Measurements from ENCODE around the gene TSPO. TPM values are rescaled to one million over a fixed set of nuclear protein-coding genes. Genes with fewer than 3 reads are reported as not detected.
"Not testable (repeated sequence)": the region's sequence is repeated elsewhere in the genome, so short reads cannot be mapped to it uniquely, and the experiment has no call there.

Gene TSPO
- polyA plus RNA-seq, 4 donors: 6.6 to 375 (median 242) TPM

DNA sequence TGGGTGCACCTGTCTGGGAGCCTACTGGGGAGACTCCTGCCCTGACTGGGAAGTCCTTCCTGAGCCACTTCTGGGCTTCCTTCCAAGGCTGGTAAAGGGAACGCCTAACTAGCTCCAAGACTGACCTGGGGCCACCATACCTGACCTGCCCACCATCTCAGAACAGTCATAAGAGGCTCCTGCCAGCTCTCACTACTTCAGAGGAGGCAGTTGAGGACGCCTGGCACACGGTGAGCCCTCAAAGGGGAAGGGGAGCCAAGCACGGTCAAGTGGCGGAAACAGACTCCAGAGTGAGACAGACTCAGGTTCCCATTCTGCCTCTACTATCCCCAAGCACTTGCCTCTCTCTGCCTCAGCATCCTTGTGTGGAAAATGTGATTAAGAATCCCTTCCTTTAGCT lies 15.8 kb upstream of the TSPO start:
- no peak for DNase-seq
- H3K36me3 ChIP-seq (ENCODE audit: control insufficient read depth in 3 of 3, insufficient read depth in 2 of 3, low read depth in 1 of 3, low read length in 3 of 3): peaks cover 7 to 95% (median 17%) of the 10 kb centered on the region in 3 donors

DNA sequence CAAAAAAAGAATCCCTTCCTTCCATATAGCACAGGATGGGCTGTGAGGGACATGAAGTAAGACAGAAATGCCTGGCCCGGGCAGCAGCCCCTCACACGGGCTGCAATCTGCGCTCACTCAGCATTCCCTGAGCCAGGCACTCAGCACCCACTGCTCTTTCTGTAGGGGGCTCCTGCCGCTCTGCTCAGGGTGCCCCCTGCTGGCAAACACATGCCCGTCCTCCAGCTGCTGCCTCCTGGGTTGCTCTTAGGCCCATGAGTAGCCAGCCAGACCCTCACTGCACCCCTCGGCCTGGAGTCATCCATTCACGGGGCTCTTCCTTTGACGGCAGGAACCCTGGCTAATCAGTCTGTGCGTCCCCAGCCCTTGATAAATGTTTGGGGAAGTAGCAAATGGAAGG lies 15.1 kb upstream of the TSPO start:
- Histone ChIP-seq H3K27me3 (ENCODE audit: control insufficient read depth in 3 of 3, insufficient read depth in 3 of 3, low read length in 3 of 3) (no peaks in the 10 kb centered on the region), H3K4me1 (ENCODE audit: control insufficient read depth in 3 of 3, insufficient read depth in 2 of 3, low read depth in 1 of 3, low read length in 2 of 3) (no peaks in the 10 kb centered on the region), H3K27ac (ENCODE audit: low read depth in 1 of 3, low read length in 2 of 3) (no peak overlapping the region), H3K9me3 (ENCODE audit: control insufficient read depth in 2 of 2, insufficient read depth in 1 of 2, low read depth in 1 of 2, low read length in 1 of 2) (no peaks in the 10 kb centered on the region), H3K36me3 (ENCODE audit: control insufficient read depth in 3 of 3, insufficient read depth in 2 of 3, low read depth in 1 of 3, low read length in 3 of 3) (peaks cover 7 to 95% (median 17%) of the 10 kb centered on the region in 3 donors), H3K4me3 (ENCODE audit: low read depth in 1 of 3, low read length in 3 of 3) (no peak overlapping the region)
- DNase-seq: peak in 1 of 2 donors; percentile 49
- WGBS, 3 donors: 39 to 54% (median 47%) methylated on average over 9 of the region's 9 CpGs
- FAIRE-seq: no peak

More for the DNA sequence above, 15.8 kb upstream of the TSPO start:
- H3K4me3 ChIP-seq (ENCODE audit: low read depth in 1 of 3, low read length in 3 of 3): no peak overlapping the region
- no peaks in the 10 kb centered on the region for H3K27me3 ChIP-seq (ENCODE audit: control insufficient read depth in 3 of 3, insufficient read depth in 3 of 3, low read length in 3 of 3)
- 74 to 89% (median 75%) methylated on average over 5 of the region's 5 CpGs for WGBS, 3 donors
- H3K9me3 ChIP-seq (ENCODE audit: control insufficient read depth in 2 of 2, insufficient read depth in 1 of 2, low read depth in 1 of 2, low read length in 1 of 2): no peaks in the 10 kb centered on the region
- no peaks in the 10 kb centered on the region for H3K4me1 ChIP-seq (ENCODE audit: control insufficient read depth in 3 of 3, insufficient read depth in 2 of 3, low read depth in 1 of 3, low read length in 2 of 3)
- H3K27ac ChIP-seq (ENCODE audit: low read depth in 1 of 3, low read length in 2 of 3): no peak overlapping the region
- FAIRE-seq: no peak

- no peak overlapping the region for H3K27ac ChIP-seq (ENCODE audit: low read depth in 1 of 3, low read length in 2 of 3)
- WGBS, 3 donors: 77 to 78% (median 78%) methylated on average over 10 of the region's 10 CpGs
- FAIRE-seq (no peak), DNase-seq (no peak)
- H3K4me1 ChIP-seq (ENCODE audit: control insufficient read depth in 3 of 3, insufficient read depth in 2 of 3, low read depth in 1 of 3, low read length in 2 of 3): peaks cover 0 to 2% (median 0%) of the 10 kb centered on the region in 3 donors
- no peaks in the 10 kb centered on the region for H3K27me3 ChIP-seq (ENCODE audit: control insufficient read depth in 3 of 3, insufficient read depth in 3 of 3, low read length in 3 of 3)
- H3K4me3 ChIP-seq (ENCODE audit: low read depth in 1 of 3, low read length in 3 of 3): no peak overlapping the region
- peaks cover 7 to 91% (median 17%) of the 10 kb centered on the region in 3 donors for H3K36me3 ChIP-seq (ENCODE audit: control insufficient read depth in 3 of 3, insufficient read depth in 2 of 3, low read depth in 1 of 3, low read length in 3 of 3)
- no peaks in the 10 kb centered on the region for H3K9me3 ChIP-seq (ENCODE audit: control insufficient read depth in 2 of 2, insufficient read depth in 1 of 2, low read depth in 1 of 2, low read length in 1 of 2)
Measured at GRCh38 chr22:43136801-43137200, 14.6 kb upstream of the TSPO start.

DNA sequence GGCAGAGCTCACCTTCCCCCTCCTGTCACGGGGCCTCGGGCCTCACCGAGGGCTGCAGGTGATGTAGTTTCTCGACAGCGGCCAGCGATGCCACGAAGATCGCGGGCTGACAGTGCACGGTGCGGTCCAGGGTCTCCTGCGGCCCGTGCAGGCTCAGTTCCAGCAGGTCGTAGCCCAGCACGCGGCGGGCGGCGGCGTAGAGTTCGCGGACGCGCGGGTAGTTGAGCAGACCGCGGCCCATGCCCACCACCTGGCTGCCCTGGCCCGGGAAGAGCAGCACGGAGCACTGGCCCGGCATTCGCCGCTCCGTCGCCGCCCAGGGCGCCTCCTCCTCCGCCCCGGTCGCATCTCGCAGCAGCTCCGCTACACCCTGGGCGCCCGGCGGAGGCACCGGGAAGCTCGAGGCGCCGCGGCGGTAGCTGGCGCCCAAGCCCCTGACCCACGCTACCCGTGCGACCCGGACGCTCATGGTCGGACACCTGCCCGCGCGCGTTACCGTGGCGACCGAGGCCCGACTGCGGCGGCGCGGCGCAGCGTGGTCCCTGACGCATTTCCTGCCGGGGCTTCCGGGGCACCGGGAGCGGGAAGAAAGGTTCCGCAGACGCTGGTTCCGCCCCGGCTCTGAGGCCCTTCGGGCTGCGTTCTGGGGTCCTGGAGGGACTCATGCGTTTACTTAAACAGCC lies 8.3 kb upstream of the TSPO start, which contains the start of gene MCAT:
TSS of gene MCAT (minus strand) at position 519 of the 683 bp plus-strand sequence. CDS start at position 469, 50 bp downstream.
- Histone ChIP-seq H3K4me3 (ENCODE audit: low read depth in 1 of 3, low read length in 3 of 3) (peak within 1 kb of the TSS; percentile 81 to 90 (median 89)), H3K27ac (ENCODE audit: low read depth in 1 of 3, low read length in 2 of 3) (peak within 1 kb of the TSS; percentile 33 to 93 (median 63)), H3K9me3 (ENCODE audit: control insufficient read depth in 2 of 2, insufficient read depth in 1 of 2, low read depth in 1 of 2, low read length in 1 of 2) (no peaks in the 10 kb centered on the region), H3K27me3 (ENCODE audit: control insufficient read depth in 3 of 3, insufficient read depth in 3 of 3, low read length in 3 of 3) (no peaks in the 10 kb centered on the region), H3K4me1 (ENCODE audit: control insufficient read depth in 3 of 3, insufficient read depth in 2 of 3, low read depth in 1 of 3, low read length in 2 of 3) (peaks cover 0 to 7% (median 0%) of the 10 kb centered on the region in 3 donors), H3K36me3 (ENCODE audit: control insufficient read depth in 3 of 3, insufficient read depth in 2 of 3, low read depth in 1 of 3, low read length in 3 of 3) (peaks cover 0 to 31% (median 2%) of the 10 kb centered on the region in 3 donors)
- FAIRE-seq: no peak
- WGBS, 3 donors: 0% methylated on average over 37 to 83 of the region's 83 CpGs
- DNase-seq: peak; percentile 85 to 94

DNA sequence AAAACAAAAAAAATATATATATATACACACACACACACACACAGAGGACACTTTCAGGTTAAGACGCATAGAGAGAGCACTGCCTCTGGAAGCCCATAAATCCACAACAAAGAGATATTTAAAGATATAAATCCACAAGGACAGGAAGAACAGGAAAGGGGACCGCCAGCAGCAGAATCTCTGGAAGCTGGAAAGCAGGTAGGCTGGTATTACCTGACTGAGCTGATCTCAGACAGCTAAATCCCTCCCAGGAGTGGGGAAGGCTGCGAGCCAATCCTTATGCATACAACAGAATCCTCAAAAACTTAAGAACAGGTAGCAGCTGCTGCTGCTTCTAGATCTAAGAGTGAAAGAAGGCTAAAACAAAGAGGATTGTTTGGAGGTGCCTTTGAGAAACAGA lies 6.4 kb upstream of the TSPO start:
- FAIRE-seq: no peak
- peaks cover 0 to 14% (median 0%) of the 10 kb centered on the region in 3 donors for H3K4me1 ChIP-seq (ENCODE audit: control insufficient read depth in 3 of 3, insufficient read depth in 2 of 3, low read depth in 1 of 3, low read length in 2 of 3)
- no peaks in the 10 kb centered on the region for H3K27me3 ChIP-seq (ENCODE audit: control insufficient read depth in 3 of 3, insufficient read depth in 3 of 3, low read length in 3 of 3)
- peaks cover 0 to 14% (median 2%) of the 10 kb centered on the region in 3 donors for H3K36me3 ChIP-seq (ENCODE audit: control insufficient read depth in 3 of 3, insufficient read depth in 2 of 3, low read depth in 1 of 3, low read length in 3 of 3)
- no peak overlapping the region for H3K4me3 ChIP-seq (ENCODE audit: low read depth in 1 of 3, low read length in 3 of 3)
- no peak overlapping the region for H3K27ac ChIP-seq (ENCODE audit: low read depth in 1 of 3, low read length in 2 of 3)
- DNase-seq: no peak
- 81 to 87% (median 82%) methylated on average over 3 of the region's 3 CpGs for WGBS, 3 donors
- H3K9me3 ChIP-seq (ENCODE audit: control insufficient read depth in 2 of 2, insufficient read depth in 1 of 2, low read depth in 1 of 2, low read length in 1 of 2): no peaks in the 10 kb centered on the region

- Histone ChIP-seq H3K4me1 (ENCODE audit: control insufficient read depth in 3 of 3, insufficient read depth in 2 of 3, low read depth in 1 of 3, low read length in 2 of 3) (peaks cover 0 to 14% (median 0%) of the 10 kb centered on the region in 3 donors), H3K36me3 (ENCODE audit: control insufficient read depth in 3 of 3, insufficient read depth in 2 of 3, low read depth in 1 of 3, low read length in 3 of 3) (peaks cover 0 to 10% (median 0%) of the 10 kb centered on the region in 3 donors)
- H3K4me3 ChIP-seq (ENCODE audit: low read depth in 1 of 3, low read length in 3 of 3); DNase-seq; H3K9me3 ChIP-seq (ENCODE audit: control insufficient read depth in 2 of 2, insufficient read depth in 1 of 2, low read depth in 1 of 2, low read length in 1 of 2); H3K27me3 ChIP-seq (ENCODE audit: control insufficient read depth in 3 of 3, insufficient read depth in 3 of 3, low read length in 3 of 3); H3K27ac ChIP-seq (ENCODE audit: low read depth in 1 of 3, low read length in 2 of 3); FAIRE-seq: not testable (repeated sequence)
- 94 to 96% (median 95%) methylated on average over 8 of the region's 8 CpGs for WGBS, 3 donors
Measured at GRCh38 chr22:43145371-43145770, 6.0 kb upstream of the TSPO start.

GRCh38 chr22:43146332-43146731 lies 5.0 kb upstream of the TSPO start:
- not testable (repeated sequence) for H3K36me3 ChIP-seq (ENCODE audit: control insufficient read depth in 3 of 3, insufficient read depth in 2 of 3, low read depth in 1 of 3, low read length in 3 of 3); FAIRE-seq; H3K27ac ChIP-seq (ENCODE audit: low read depth in 1 of 3, low read length in 2 of 3); DNase-seq; H3K27me3 ChIP-seq (ENCODE audit: control insufficient read depth in 3 of 3, insufficient read depth in 3 of 3, low read length in 3 of 3); H3K4me3 ChIP-seq (ENCODE audit: low read depth in 1 of 3, low read length in 3 of 3); H3K9me3 ChIP-seq (ENCODE audit: control insufficient read depth in 2 of 2, insufficient read depth in 1 of 2, low read depth in 1 of 2, low read length in 1 of 2)
- 84 to 92% (median 89%) methylated on average over 15 of the region's 15 CpGs for WGBS, 3 donors
- H3K4me1 ChIP-seq (ENCODE audit: control insufficient read depth in 3 of 3, insufficient read depth in 2 of 3, low read depth in 1 of 3, low read length in 2 of 3): peaks cover 0 to 14% (median 0%) of the 10 kb centered on the region in 3 donors

DNA sequence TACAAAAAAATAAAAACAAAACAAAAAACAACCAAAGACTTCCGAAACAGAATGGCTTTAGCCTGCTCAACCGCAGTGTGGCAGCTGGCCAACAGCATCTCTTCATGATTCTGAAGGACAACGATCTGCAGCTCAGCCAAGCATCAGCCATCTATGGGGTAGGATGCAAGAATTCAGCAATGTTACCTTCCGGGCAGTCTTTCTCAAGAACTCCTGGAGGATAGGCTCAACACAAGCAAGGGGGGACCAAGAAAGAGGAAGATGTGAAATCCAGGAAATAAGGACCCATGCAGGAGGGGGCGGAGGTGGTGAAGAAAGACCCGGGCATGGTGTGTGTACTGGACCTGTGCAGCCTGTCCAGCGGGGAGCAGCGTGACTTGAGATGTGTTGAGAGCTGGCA lies 3.5 kb upstream of the TSPO start:
- Histone ChIP-seq H3K9me3 (ENCODE audit: control insufficient read depth in 2 of 2, insufficient read depth in 1 of 2, low read depth in 1 of 2, low read length in 1 of 2) (no peaks in the 10 kb centered on the region), H3K27ac (ENCODE audit: low read depth in 1 of 3, low read length in 2 of 3) (no peak overlapping the region), H3K4me1 (ENCODE audit: control insufficient read depth in 3 of 3, insufficient read depth in 2 of 3, low read depth in 1 of 3, low read length in 2 of 3) (peaks cover 0 to 13% (median 0%) of the 10 kb centered on the region in 3 donors), H3K27me3 (ENCODE audit: control insufficient read depth in 3 of 3, insufficient read depth in 3 of 3, low read length in 3 of 3) (peaks cover 0 to 14% (median 0%) of the 10 kb centered on the region in 3 donors), H3K4me3 (ENCODE audit: low read depth in 1 of 3, low read length in 3 of 3) (no peak overlapping the region), H3K36me3 (ENCODE audit: control insufficient read depth in 3 of 3, insufficient read depth in 2 of 3, low read depth in 1 of 3, low read length in 3 of 3) (no peaks in the 10 kb centered on the region)
- DNase-seq (no peak), FAIRE-seq (no peak)
- WGBS, 3 donors: 71 to 75% (median 72%) methylated on average over 8 of the region's 8 CpGs

Data from small intestine (tissue), 7 donors.